ENCODE measurements around the gene ATF4. TPM values are rescaled to one million over a fixed set of nuclear protein-coding genes. Genes with fewer than 3 reads are reported as not detected.
A peak's percentile ranks its signal among the peaks of the same experiment; 100 is the strongest.

ATF4 gene
- total RNA-seq, 1 donor from 2014 or later: 508 TPM

GRCh38 chr22:39518144-39518786, 2.1 kb upstream of the ATF4 start:
- Histone ChIP-seq H3K79me2 (ENCODE audit: insufficient read depth, low read length) (peaks cover 82% of the 10 kb centered on the region), H3K27ac (ENCODE audit: low read depth, low read length) (peak overlapping the region; percentile 98), H3K27me3 (ENCODE audit: insufficient read depth, low read length) (no peaks in the 10 kb centered on the region), H2AFZ (ENCODE audit: low read depth, low read length) (no peak overlapping the region), H3K4me3 (ENCODE audit: insufficient read depth, low read depth, low read length) (peak overlapping the region; percentile 99), H3K9ac (ENCODE audit: low read length) (peak overlapping the region; percentile 97), H3K36me3 (ENCODE audit: insufficient read depth, low read length) (peaks cover 35% of the 10 kb centered on the region), H3K4me2 (ENCODE audit: low read length) (peak overlapping the region; percentile 93), H3K9me3 (ENCODE audit: insufficient read depth, low read depth, low read length) (no peaks in the 10 kb centered on the region), H3K4me1 (ENCODE audit: insufficient read depth, low read length) (peaks cover 23% of the 10 kb centered on the region), H4K20me1 (ENCODE audit: insufficient read depth, low read length) (peaks cover 56% of the 10 kb centered on the region)
- Mint-ChIP-seq H3K4me3 (ENCODE audit: unreplicated experiment) (peak overlapping the region; percentile 93), H3K36me3 (ENCODE audit: low read depth, unreplicated experiment) (peaks cover 35% of the 10 kb centered on the region), H3K4me1 (ENCODE audit: low read depth, unreplicated experiment) (peaks cover 16% of the 10 kb centered on the region), H3K27me3 (ENCODE audit: low read depth, unreplicated experiment) (no peaks in the 10 kb centered on the region), H3K9me3 (ENCODE audit: unreplicated experiment) (no peaks in the 10 kb centered on the region), H3K27ac (ENCODE audit: unreplicated experiment) (peak overlapping the region; percentile 100)
- TF ChIP-seq CTCF (IDR thresholded peaks at IDR 0.05; ENCODE audit: insufficient read depth, low read depth, low read length): no peak
- no peak for TF ChIP-seq EZH2 (IDR thresholded peaks at IDR 0.05; ENCODE audit: insufficient read depth, low read length)
- FAIRE-seq (no peak), DNase-seq (ENCODE audit: low read depth) (no peak)

- peaks cover 20% of the 10 kb centered on the region for H3K4me1 Mint-ChIP-seq (ENCODE audit: low read depth, unreplicated experiment)
- Histone ChIP-seq H4K20me1 (ENCODE audit: insufficient read depth, low read length) (peaks cover 54% of the 10 kb centered on the region), H3K79me2 (ENCODE audit: insufficient read depth, low read length) (peaks cover 86% of the 10 kb centered on the region), H3K36me3 (ENCODE audit: insufficient read depth, low read length) (peaks cover 35% of the 10 kb centered on the region), H3K9ac (ENCODE audit: low read length) (peak overlapping the region; percentile 97), H2AFZ (ENCODE audit: low read depth, low read length) (peak overlapping the region; percentile 66), H3K4me2 (ENCODE audit: low read length) (peak overlapping the region; percentile 93), H3K27ac (ENCODE audit: low read depth, low read length) (peak overlapping the region; percentile 98), H3K4me1 (ENCODE audit: insufficient read depth, low read length) (peaks cover 24% of the 10 kb centered on the region), H3K9me3 (ENCODE audit: insufficient read depth, low read depth, low read length) (no peaks in the 10 kb centered on the region), H3K27me3 (ENCODE audit: insufficient read depth, low read length) (no peaks in the 10 kb centered on the region), H3K4me3 (ENCODE audit: insufficient read depth, low read depth, low read length) (peak overlapping the region; percentile 99)
- H3K27ac Mint-ChIP-seq (ENCODE audit: unreplicated experiment): peak overlapping the region; percentile 100
- no peak for TF ChIP-seq EZH2 (IDR thresholded peaks at IDR 0.05; ENCODE audit: insufficient read depth, low read length)
- TF ChIP-seq CTCF (IDR thresholded peaks at IDR 0.05; ENCODE audit: insufficient read depth, low read depth, low read length): no peak
- peak overlapping the region; percentile 93 for H3K4me3 Mint-ChIP-seq (ENCODE audit: unreplicated experiment)
- H3K27me3 Mint-ChIP-seq (ENCODE audit: low read depth, unreplicated experiment): no peaks in the 10 kb centered on the region
- DNase-seq (ENCODE audit: low read depth) (peak; percentile 46), FAIRE-seq (no peak)
- no peaks in the 10 kb centered on the region for H3K9me3 Mint-ChIP-seq (ENCODE audit: unreplicated experiment)
- H3K36me3 Mint-ChIP-seq (ENCODE audit: low read depth, unreplicated experiment): peaks cover 35% of the 10 kb centered on the region
Measured at GRCh38 chr22:39518996-39519680, 1.2 kb upstream of the ATF4 start.
